Neural progenitor cell (in vitro differentiated cells): ENCODE data around the gene NMBR. TPM values are rescaled to one million over a fixed set of nuclear protein-coding genes. Genes with fewer than 3 reads are reported as not detected.

Experiments used
- DNase-seq: peaks from one replicate; pipeline ENCODE4 v3.0.0-alpha.2; 2016; ENCODE audit warnings: low spot score
- H2AFZ ChIP-seq: fragments of 200-600 bp; sonication (generic); replicated peaks from 2 replicates; pipeline ENCODE4 v1.6.1; 2016; ENCODE audit warnings: antibody characterized with exemption
- H3F3A ChIP-seq: fragments of 200-600 bp; sonication (generic); 2 replicates; pipeline ENCODE4 v1.6.1; 2016; ENCODE audit warnings: antibody characterized with exemption, low read depth
- H3K27ac ChIP-seq: fragments of 200-600 bp; sonication (generic); 2 replicates; pipeline ENCODE4 v1.5.1; 2016; ENCODE audit warnings: mild to moderate bottlenecking
- H3K27me3 ChIP-seq: fragments of 200-600 bp; sonication (generic); 2 replicates; pipeline ENCODE4 v1.6.1; 2016; ENCODE audit warnings: mild to moderate bottlenecking, moderate library complexity
- H3K36me3 ChIP-seq: fragments of 200-600 bp; sonication (generic); 2 replicates; pipeline ENCODE4 v1.5.1; 2016
- H3K4me1 ChIP-seq: fragments of 200-600 bp; sonication (generic); 2 replicates; pipeline ENCODE4 v1.6.1; 2016; ENCODE audit warnings: mixed run types
- H3K4me2 ChIP-seq: fragments of 200-600 bp; sonication (generic); 2 replicates; pipeline ENCODE4 v1.6.1; 2016
- H3K4me3 ChIP-seq: fragments of 200-600 bp; sonication (generic); 2 replicates; pipeline ENCODE4 v1.5.1; 2016
- H3K79me2 ChIP-seq: fragments of 200-600 bp; sonication (generic); 2 replicates; pipeline ENCODE4 v1.6.1; 2016; ENCODE audit warnings: low read depth
- H3K9ac ChIP-seq: fragments of 200-600 bp; sonication (generic); 2 replicates; pipeline ENCODE4 v1.6.1; 2016
- H3K9me3 ChIP-seq: fragments of 200-600 bp; sonication (generic); 2 replicates; pipeline ENCODE4 v1.5.1; 2016; ENCODE audit warnings: low read depth
- H4K20me1 ChIP-seq: fragments of 200-600 bp; sonication (generic); 2 replicates; pipeline ENCODE4 v1.6.1; 2016; ENCODE audit warnings: low read depth
- H3K27ac Mint-ChIP-seq: 3 replicates; pipeline ENCODE4 v1.8.0; 2021; ENCODE audit warnings: mixed read lengths
- H3K27me3 Mint-ChIP-seq: 2 replicates; pipeline ENCODE4 v1.8.0; 2022; ENCODE audit warnings: low read depth, mild to moderate bottlenecking, inconsistent platforms, moderate library complexity, mixed read lengths; ENCODE audit not compliant: insufficient read depth
- H3K36me3 Mint-ChIP-seq: 3 replicates; pipeline ENCODE4 v1.8.0; 2021; ENCODE audit warnings: mixed read lengths
- H3K4me1 Mint-ChIP-seq: 3 replicates; pipeline ENCODE4 v1.8.0; 2021; ENCODE audit warnings: mixed read lengths
- H3K4me3 Mint-ChIP-seq: 3 replicates; pipeline ENCODE4 v1.8.0; 2021; ENCODE audit warnings: mild to moderate bottlenecking, moderate library complexity, mixed read lengths
- H3K9me3 Mint-ChIP-seq: 3 replicates; pipeline ENCODE4 v1.8.0; 2020; ENCODE audit warnings: mixed read lengths
- EZH2 ChIP-seq: fragments of 200-600 bp; sonication (generic); IDR thresholded peaks from 2 replicates; pipeline ENCODE4 v1.6.1; 2017; ENCODE audit warnings: antibody characterized with exemption, mild to moderate bottlenecking, moderate library complexity
- EZH2phosphoT487 ChIP-seq: fragments of 200-600 bp; sonication (generic); IDR thresholded peaks from 2 replicates; pipeline ENCODE4 v1.6.1; 2017; ENCODE audit warnings: antibody characterized with exemption
- total RNA-seq: library from RNA; depleted of rRNA; stranded (reverse); fragments of >200 nt; gene quantifications from 2 replicates; pipeline ENCODE4 v1.2.3, GENCODE V29; 2015; ENCODE audit warnings: low replicate concordance
- TF ChIP-seq, protein P1 (sequence below): fragments of 200-600 bp; sonication (generic); IDR thresholded peaks from 2 replicates; pipeline ENCODE4 v1.5.1; 2017; ENCODE audit warnings: antibody characterized with exemption, mild to moderate bottlenecking

The NMBR gene
- total RNA-seq = 0.09 TPM in 1 of 2 replicates, not detected in the other

DNA sequence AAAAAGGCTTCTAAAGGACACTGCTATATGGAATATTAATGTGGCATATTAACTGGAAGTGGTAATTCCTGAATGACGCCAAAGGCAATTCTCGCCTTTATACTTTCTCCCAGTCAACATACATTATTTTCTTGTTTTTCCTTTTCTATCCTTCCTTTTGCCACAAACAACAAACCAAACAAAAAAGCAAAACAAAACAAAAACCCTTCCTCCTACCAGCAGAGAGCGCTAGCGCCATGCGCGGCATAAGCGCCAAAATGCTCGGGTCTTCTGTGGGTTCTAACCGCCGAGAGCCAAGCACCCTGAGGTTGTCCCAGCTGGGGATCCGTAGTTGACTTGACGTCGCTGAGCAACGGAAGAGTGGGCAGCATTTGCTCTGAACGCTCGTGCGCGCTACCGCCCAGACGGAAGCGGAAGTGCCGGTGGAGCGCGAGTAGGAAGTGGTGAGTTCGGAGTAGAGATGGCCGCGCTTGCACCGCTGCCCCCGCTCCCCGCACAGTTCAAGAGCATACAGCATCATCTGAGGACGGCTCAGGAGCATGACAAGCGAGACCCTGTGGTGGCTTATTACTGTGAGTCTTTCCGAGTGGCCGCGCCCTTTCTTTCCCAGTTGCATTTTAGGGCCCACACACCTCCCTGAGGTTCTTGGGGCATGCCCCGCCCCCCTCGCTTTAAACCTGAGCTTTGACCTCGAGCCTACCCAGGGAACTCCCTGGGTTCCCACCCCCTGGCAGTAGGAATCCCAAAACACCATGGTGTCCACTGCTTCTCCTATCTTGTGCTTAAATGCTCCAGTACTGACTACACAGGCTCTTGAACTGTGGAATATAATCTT, at the start of gene NMBR, which contains the start of gene VTA1:
Gene NMBR, minus strand, starts transcription at position 295 of the 835 bp plus-strand sequence. CDS start 58,464 bp downstream, outside the sequence.
Gene VTA1, plus strand, starts transcription at position 436 of the 835 bp plus-strand sequence. Its CDS starts 25 bp downstream, at position 461.
- no peak within 1 kb of the TSS for H3K27ac ChIP-seq
- Mint-ChIP-seq H3K9me3 (no peaks in the 10 kb centered on the region), H3K4me3 (peak within 1 kb of the TSS; percentile 96)

DNA sequence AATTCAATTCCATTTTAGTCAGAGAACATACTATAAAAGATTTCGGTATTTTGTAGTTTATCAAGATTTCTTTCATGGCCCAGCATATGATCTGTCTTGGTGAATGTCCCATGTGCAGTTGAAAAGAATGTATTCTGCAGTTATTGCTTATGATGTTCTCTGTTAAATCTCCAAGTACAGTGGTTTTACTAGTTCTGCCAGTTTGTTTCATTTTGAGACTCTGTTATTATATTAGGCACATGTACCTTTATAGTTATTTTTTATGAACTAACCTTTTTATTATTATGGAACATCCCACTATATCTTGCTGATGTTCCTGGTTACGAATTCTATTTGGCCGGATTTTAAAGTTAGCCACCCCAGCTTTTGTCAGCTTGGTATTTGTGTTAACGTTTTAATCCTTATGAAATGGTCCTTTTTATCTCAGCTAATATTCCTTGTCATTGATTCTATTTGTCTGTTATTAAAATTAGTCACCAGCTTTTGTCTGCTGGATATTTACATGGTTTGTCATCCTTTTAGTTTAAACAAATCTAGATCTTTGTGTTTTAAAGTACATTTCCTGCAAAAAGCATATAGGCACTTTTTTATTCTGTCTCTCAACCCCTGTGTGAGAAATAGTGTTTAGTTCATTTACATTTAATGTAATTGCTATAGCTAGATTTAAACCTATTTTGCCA, 49.1 kb upstream of the NMBR start:
- peaks cover 8% of the 10 kb centered on the region for H3K36me3 Mint-ChIP-seq
- Histone ChIP-seq H3K9ac (no peak overlapping the region), H3F3A (no peaks in the 10 kb centered on the region), H3K9me3 (no peaks in the 10 kb centered on the region), H3K27me3 (no peaks in the 10 kb centered on the region), H2AFZ (no peak overlapping the region), H3K27ac (no peak overlapping the region), H3K4me1 (no peaks in the 10 kb centered on the region), H3K36me3 (no peaks in the 10 kb centered on the region), H3K79me2 (peaks cover 4% of the 10 kb centered on the region), H3K4me2 (no peak overlapping the region), H3K4me3 (no peak overlapping the region), H4K20me1 (no peaks in the 10 kb centered on the region)
- no peaks in the 10 kb centered on the region for H3K4me1 Mint-ChIP-seq
- no peak overlapping the region for H3K4me3 Mint-ChIP-seq
- H3K27ac Mint-ChIP-seq = no peak overlapping the region
- no peaks in the 10 kb centered on the region for H3K27me3 Mint-ChIP-seq
- H3K9me3 Mint-ChIP-seq = no peaks in the 10 kb centered on the region
- TF ChIP-seq EZH2phosphoT487 = no peak
- no peak for TF ChIP-seq EZH2
- TF ChIP-seq, protein P1, sequence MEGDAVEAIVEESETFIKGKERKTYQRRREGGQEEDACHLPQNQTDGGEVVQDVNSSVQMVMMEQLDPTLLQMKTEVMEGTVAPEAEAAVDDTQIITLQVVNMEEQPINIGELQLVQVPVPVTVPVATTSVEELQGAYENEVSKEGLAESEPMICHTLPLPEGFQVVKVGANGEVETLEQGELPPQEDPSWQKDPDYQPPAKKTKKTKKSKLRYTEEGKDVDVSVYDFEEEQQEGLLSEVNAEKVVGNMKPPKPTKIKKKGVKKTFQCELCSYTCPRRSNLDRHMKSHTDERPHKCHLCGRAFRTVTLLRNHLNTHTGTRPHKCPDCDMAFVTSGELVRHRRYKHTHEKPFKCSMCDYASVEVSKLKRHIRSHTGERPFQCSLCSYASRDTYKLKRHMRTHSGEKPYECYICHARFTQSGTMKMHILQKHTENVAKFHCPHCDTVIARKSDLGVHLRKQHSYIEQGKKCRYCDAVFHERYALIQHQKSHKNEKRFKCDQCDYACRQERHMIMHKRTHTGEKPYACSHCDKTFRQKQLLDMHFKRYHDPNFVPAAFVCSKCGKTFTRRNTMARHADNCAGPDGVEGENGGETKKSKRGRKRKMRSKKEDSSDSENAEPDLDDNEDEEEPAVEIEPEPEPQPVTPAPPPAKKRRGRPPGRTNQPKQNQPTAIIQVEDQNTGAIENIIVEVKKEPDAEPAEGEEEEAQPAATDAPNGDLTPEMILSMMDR = no peak
- DNase-seq = no peak

More for the DNA sequence above, at the start of gene NMBR, which contains the start of gene VTA1:
- Mint-ChIP-seq H3K27me3 (no peaks in the 10 kb centered on the region), H3K4me1 (peaks cover 25% of the 10 kb centered on the region), H3K36me3 (peaks cover 3% of the 10 kb centered on the region), H3K27ac (peak within 1 kb of the TSS; percentile 94)
- peak; percentile 96 for DNase-seq
- Histone ChIP-seq H3K79me2 (peaks cover 51% of the 10 kb centered on the region), H3K4me3 (peak within 1 kb of the TSS; percentile 78), H4K20me1 (peaks cover 23% of the 10 kb centered on the region), H3K27me3 (no peaks in the 10 kb centered on the region), H3K9ac (peak within 1 kb of the TSS; percentile 60), H3F3A (no peaks in the 10 kb centered on the region), H3K9me3 (no peaks in the 10 kb centered on the region), H3K4me1 (peaks cover 8% of the 10 kb centered on the region), H3K36me3 (no peaks in the 10 kb centered on the region), H2AFZ (peak within 1 kb of the TSS; percentile 93), H3K4me2 (peak within 1 kb of the TSS; percentile 84)
- TF ChIP-seq, protein P1 = peak; percentile 88
- peak; percentile 39 for TF ChIP-seq EZH2
- TF ChIP-seq EZH2phosphoT487 = no peak

DNA sequence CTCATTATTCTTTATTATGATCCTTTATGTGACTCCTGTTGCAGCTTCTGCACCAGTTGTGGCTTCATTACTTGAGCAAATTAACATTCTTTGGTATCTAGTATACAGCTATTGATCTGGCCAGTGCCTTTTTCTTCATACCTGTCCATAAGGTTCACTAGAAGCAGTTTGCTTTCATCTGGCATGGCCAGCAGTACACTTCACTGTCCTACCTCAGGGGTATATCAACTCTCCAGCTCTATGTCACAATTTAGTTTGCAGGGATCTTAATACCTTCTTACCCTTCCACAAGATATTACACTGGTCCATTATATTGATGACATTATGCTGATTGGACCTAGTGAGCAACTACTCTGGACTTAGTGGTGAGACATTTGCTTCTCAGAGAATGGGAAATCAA, 46.7 kb upstream of the NMBR start:
- no peak overlapping the region for H3K4me3 ChIP-seq
- no peak overlapping the region for H3K9ac ChIP-seq
- no peak overlapping the region for H3K4me3 Mint-ChIP-seq
- H3K36me3 Mint-ChIP-seq = peaks cover 13% of the 10 kb centered on the region
- no peak overlapping the region for H3K4me2 ChIP-seq
- H3K9me3 Mint-ChIP-seq = no peaks in the 10 kb centered on the region
- no peak overlapping the region for H3K27ac Mint-ChIP-seq
- H3K4me1 Mint-ChIP-seq = no peaks in the 10 kb centered on the region
- no peak for DNase-seq
- peaks cover 4% of the 10 kb centered on the region for H3K79me2 ChIP-seq
- no peaks in the 10 kb centered on the region for H3F3A ChIP-seq
- H2AFZ ChIP-seq = no peak overlapping the region
- TF ChIP-seq, protein P1 = no peak
- TF ChIP-seq EZH2 (no peak), EZH2phosphoT487 (no peak)
- no peaks in the 10 kb centered on the region for H3K27me3 ChIP-seq
- H3K27me3 Mint-ChIP-seq = no peaks in the 10 kb centered on the region
- H3K9me3 ChIP-seq = no peaks in the 10 kb centered on the region
- H4K20me1 ChIP-seq = no peaks in the 10 kb centered on the region
- no peak overlapping the region for H3K27ac ChIP-seq
- no peaks in the 10 kb centered on the region for H3K4me1 ChIP-seq
- H3K36me3 ChIP-seq = no peaks in the 10 kb centered on the region
